Skeletal muscle tissue (tissue), 4 donors: ENCODE measurements around the gene DAW1. TPM values are rescaled to one million over a fixed set of nuclear protein-coding genes. Genes with fewer than 3 reads are reported as not detected.

Experiments
- H3K27ac ChIP-seq: one replicate; pipeline ENCODE4 v1.7.0; 2013; ENCODE audit warnings: mild to moderate bottlenecking, low read depth, low read length, inconsistent platforms
- H3K27me3 ChIP-seq, 3 donors: one replicate each; pipeline ENCODE4 v1.7.0; 2013; ENCODE audit warnings: low read length in 3 of 3; ENCODE audit not compliant: control insufficient read depth in 3 of 3, insufficient read depth in 3 of 3
- H3K36me3 ChIP-seq, 3 donors: one replicate each; pipeline ENCODE4 v1.7.0; 2013; ENCODE audit warnings: low read length in 3 of 3; ENCODE audit not compliant: control insufficient read depth in 3 of 3, insufficient read depth in 3 of 3
- H3K4me1 ChIP-seq, 3 donors: one replicate each; pipeline ENCODE4 v1.7.0; 2013; ENCODE audit warnings: low read length in 3 of 3, mild to moderate bottlenecking in 3 of 3; ENCODE audit not compliant: control insufficient read depth in 3 of 3, insufficient read depth in 3 of 3
- H3K4me3 ChIP-seq, 3 donors: one replicate each; pipeline ENCODE4 v1.7.0; 2013; ENCODE audit warnings: low read length in 3 of 3
- H3K9ac ChIP-seq, 3 donors: one replicate each; pipeline ENCODE4 v1.7.0; 2013; ENCODE audit warnings: low read length in 3 of 3, mild to moderate bottlenecking in 3 of 3, moderate library complexity in 2 of 3, low read depth in 1 of 3
- H3K9me3 ChIP-seq, 3 donors: one replicate each; pipeline ENCODE4 v1.7.0; 2013; ENCODE audit warnings: low read length in 3 of 3; ENCODE audit not compliant: control insufficient read depth in 3 of 3
- total RNA-seq: library from RNA; depleted of rRNA; stranded (reverse); fragments of >200 nt; gene quantifications from one replicate; pipeline ENCODE4 v1.2.3, GENCODE V29; 2014
- donor health status: Osteomylitis.

The DAW1 gene
- total RNA-seq, 1 donor from 2014 or later: not detected

DNA sequence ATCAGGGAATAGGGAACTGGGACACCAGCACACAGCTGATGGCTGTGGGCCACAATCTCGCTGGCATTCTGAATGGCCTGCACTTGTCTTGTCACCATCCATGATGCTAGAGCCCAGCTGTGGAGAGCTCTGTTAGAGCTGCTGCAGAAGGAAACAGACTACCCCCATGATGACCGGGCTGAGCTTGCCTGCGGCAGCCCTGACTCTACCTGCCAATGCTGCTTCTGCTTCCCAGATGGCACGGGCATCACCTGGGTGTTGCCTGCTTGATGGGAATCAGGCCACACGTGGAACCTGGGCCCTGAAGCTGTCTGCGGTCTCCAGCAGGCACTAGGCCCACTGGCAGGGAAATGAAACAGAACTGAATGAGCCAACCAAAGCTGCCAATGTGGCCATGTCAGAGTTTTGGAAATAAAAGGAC is 11.2 kb upstream of the DAW1 start:
- Histone ChIP-seq H3K27ac (no peak overlapping the region), H3K36me3 (no peaks in the 10 kb centered on the region), H3K9me3 (no peaks in the 10 kb centered on the region), H3K4me1 (peaks cover 0 to 2% (median 0%) of the 10 kb centered on the region in 3 donors), H3K27me3 (no peaks in the 10 kb centered on the region), H3K9ac (no peak overlapping the region), H3K4me3 (no peak overlapping the region)

- H3K4me3 ChIP-seq: no peak overlapping the region
- H3K4me1 ChIP-seq: peaks cover 0 to 2% (median 0%) of the 10 kb centered on the region in 3 donors
- no peaks in the 10 kb centered on the region for H3K36me3 ChIP-seq
- no peaks in the 10 kb centered on the region for H3K27me3 ChIP-seq
- no peak overlapping the region for H3K27ac ChIP-seq
- no peak overlapping the region for H3K9ac ChIP-seq
- no peaks in the 10 kb centered on the region for H3K9me3 ChIP-seq
These were observed 10.4 kb upstream of the DAW1 start for GRCh38 chr2:227861011-227861410.

DNA sequence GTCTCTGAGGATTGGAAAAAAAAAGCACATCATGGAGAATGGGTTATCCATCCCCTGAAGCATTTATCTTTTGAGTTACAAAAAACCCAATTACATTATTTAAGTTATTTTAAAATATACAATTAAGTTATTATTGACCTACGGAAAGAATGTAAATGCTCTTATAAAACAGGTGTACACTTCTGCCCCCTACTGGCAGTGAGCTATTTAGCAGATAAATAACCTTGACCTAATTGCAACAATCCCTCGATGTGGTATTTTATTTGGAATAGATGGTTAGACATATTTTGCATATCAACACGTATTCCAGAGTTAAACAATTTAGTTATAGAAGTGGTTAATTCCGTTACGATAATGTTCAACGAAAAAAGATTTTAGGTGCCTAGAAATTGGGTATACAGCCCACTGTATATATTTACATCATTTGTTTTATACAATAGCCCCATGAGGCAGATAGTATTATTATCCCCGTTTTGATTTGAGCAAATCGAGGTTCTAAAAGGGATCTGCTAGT is 9.1 kb upstream of the DAW1 start:
- Histone ChIP-seq H3K4me3 (no peak overlapping the region), H3K27me3 (no peaks in the 10 kb centered on the region), H3K36me3 (no peaks in the 10 kb centered on the region), H3K9me3 (no peaks in the 10 kb centered on the region), H3K27ac (no peak overlapping the region), H3K4me1 (peaks cover 0 to 2% (median 0%) of the 10 kb centered on the region in 3 donors), H3K9ac (no peak overlapping the region)

- no peak overlapping the region for H3K9ac ChIP-seq
- no peaks in the 10 kb centered on the region for H3K9me3 ChIP-seq
- no peak overlapping the region for H3K27ac ChIP-seq
- H3K27me3 ChIP-seq: no peaks in the 10 kb centered on the region
- peaks cover 0 to 2% (median 0%) of the 10 kb centered on the region in 3 donors for H3K4me1 ChIP-seq
- H3K36me3 ChIP-seq: no peaks in the 10 kb centered on the region
- H3K4me3 ChIP-seq: no peak overlapping the region
These were observed 8.5 kb upstream of the DAW1 start for GRCh38 chr2:227862741-227863588.

DNA sequence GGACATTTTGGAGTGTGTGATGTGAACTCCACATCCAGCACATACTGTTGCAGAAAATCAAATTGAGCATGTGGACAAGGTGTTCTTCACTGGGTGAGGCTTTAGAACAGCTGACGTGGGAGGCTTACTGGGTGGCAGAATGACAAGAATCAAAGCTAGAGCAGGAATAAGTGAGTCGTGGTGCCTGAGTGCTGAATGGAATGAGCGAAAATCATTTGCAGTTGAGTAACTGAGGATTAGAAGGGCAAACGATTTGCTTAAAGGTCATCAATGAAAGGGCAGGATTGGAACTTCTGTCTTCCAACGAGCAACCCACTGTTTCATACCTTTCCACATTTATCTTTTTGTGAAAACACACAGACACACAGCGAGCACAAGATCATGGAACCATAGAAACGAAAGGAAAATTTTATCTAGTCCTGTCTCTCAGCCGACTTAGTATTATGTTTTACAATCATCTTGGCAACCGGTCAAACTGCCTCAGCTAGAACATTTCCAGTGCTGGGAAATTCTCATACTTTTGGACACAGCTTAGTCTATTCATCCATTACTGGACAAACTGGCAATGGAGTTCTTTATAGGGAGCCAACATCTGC is 7.2 kb upstream of the DAW1 start:
- Histone ChIP-seq H3K9ac (no peak overlapping the region), H3K27ac (no peak overlapping the region), H3K27me3 (no peaks in the 10 kb centered on the region), H3K36me3 (no peaks in the 10 kb centered on the region), H3K4me1 (peaks cover 0 to 2% (median 0%) of the 10 kb centered on the region in 3 donors), H3K4me3 (peak overlapping the region in 1 of 3 donors; percentile 1), H3K9me3 (no peaks in the 10 kb centered on the region)

- H3K4me1 ChIP-seq: peaks cover 0 to 2% (median 0%) of the 10 kb centered on the region in 3 donors
These were observed 6.1 kb upstream of the DAW1 start for GRCh38 chr2:227865291-227865690.

DNA sequence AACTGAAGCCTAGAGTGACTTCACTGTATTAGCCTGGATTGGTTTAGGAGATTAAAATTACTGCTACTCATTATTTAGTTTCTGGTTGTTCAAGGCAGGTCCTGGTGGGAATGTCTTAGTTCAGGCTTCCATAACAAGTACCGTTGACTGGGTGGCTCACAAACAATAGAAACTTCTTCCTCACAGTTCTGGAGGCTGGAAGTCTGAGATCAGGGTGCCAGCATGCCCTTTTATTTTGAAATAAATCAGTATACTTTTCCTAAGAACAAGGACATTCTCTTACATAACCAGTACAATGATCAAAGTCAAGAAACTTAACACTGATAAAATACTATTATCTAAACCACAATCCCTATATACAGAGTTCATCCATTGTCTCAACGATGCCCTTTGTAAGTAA is 4.0 kb upstream of the DAW1 start:
- Histone ChIP-seq H3K4me3 (no peak overlapping the region), H3K4me1 (no peaks in the 10 kb centered on the region), H3K9me3 (no peaks in the 10 kb centered on the region), H3K9ac (no peak overlapping the region), H3K27me3 (peaks cover 0 to 7% (median 3%) of the 10 kb centered on the region in 3 donors), H3K27ac (no peak overlapping the region), H3K36me3 (no peaks in the 10 kb centered on the region)

More at GRCh38 chr2:227865291-227865690, 6.1 kb upstream of the DAW1 start:
- H3K9me3 ChIP-seq: no peaks in the 10 kb centered on the region
- no peak overlapping the region for H3K9ac ChIP-seq
- no peak overlapping the region for H3K4me3 ChIP-seq
- no peak overlapping the region for H3K27ac ChIP-seq
- H3K36me3 ChIP-seq: no peaks in the 10 kb centered on the region
- no peaks in the 10 kb centered on the region for H3K27me3 ChIP-seq

GRCh38 chr2:227870710-227871374 is 589 bp upstream of the DAW1 start:
- H3K4me3 ChIP-seq: no peak overlapping the region
- H3K9me3 ChIP-seq: no peaks in the 10 kb centered on the region
- H3K36me3 ChIP-seq: no peaks in the 10 kb centered on the region
- no peak overlapping the region for H3K9ac ChIP-seq
- H3K4me1 ChIP-seq: no peaks in the 10 kb centered on the region
- H3K27me3 ChIP-seq: peaks cover 4 to 8% (median 7%) of the 10 kb centered on the region in 3 donors
- no peak overlapping the region for H3K27ac ChIP-seq

DNA sequence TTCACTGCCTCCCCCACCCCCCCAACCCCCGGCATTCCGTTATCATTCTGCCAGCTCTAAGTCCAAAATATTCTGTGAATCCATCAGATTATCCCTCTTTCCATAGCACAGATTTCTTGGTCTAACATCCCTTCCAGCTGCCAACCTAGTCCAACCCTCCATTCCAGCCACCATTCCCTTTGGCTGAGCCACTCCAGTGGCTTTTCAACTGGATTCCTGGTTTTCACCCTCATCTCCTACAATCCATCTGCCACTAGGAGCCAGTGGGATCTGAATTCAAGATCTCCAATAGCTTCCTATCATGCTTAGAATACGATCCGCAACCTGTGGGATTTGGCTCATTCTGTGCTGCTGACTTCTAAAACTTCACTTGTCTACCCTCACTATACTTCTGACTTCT is 1.2 kb downstream of the DAW1 start:
- Histone ChIP-seq H3K9ac (no peak overlapping the region), H3K27me3 (peaks cover 4 to 8% (median 7%) of the 10 kb centered on the region in 3 donors), H3K4me1 (no peaks in the 10 kb centered on the region), H3K4me3 (no peak overlapping the region), H3K27ac (no peak overlapping the region), H3K36me3 (no peaks in the 10 kb centered on the region), H3K9me3 (no peaks in the 10 kb centered on the region)
